ENCODE data around the gene GSN. TPM values are rescaled to one million over a fixed set of nuclear protein-coding genes. Genes with fewer than 3 reads are reported as not detected.

GSN gene
- total RNA-seq, 2 donors from 2014 or later: 390 to 690 TPM

DNA sequence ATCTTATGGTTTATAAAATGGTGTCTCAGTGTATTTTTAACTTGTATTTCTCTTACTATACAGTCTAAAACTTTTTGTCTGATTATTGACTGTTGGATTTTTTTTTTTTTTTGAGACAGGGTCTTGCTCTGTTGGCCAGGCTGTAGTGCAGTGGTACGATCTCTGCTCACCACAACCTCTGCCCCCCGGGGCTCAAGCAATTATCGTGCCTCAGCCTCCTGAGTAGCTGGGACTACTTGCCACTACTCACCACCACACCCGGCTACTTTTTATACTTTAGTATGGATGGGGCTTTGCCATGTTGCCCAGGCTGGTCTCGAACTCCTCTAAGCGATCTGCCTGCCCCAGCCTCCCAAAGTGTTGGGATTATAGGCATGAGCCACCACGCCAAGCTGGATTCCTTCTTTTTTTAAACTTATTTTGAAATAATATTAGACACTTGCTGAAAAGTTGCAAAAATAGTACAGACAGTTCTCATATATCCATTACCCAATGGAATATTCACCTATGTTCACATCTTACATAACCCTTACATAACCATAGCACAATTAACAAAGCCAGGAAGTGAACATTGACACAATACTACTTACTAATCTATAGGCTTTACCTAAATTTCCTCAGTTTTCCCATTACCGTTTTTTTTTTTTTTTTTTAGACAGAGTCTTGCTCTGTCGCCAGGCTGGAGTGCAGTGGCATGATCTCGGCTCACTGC lies 54.9 kb downstream of the GSN start:
- H3K9me3 ChIP-seq: no peaks in the 10 kb centered on the region
- TF ChIP-seq, protein P1, sequence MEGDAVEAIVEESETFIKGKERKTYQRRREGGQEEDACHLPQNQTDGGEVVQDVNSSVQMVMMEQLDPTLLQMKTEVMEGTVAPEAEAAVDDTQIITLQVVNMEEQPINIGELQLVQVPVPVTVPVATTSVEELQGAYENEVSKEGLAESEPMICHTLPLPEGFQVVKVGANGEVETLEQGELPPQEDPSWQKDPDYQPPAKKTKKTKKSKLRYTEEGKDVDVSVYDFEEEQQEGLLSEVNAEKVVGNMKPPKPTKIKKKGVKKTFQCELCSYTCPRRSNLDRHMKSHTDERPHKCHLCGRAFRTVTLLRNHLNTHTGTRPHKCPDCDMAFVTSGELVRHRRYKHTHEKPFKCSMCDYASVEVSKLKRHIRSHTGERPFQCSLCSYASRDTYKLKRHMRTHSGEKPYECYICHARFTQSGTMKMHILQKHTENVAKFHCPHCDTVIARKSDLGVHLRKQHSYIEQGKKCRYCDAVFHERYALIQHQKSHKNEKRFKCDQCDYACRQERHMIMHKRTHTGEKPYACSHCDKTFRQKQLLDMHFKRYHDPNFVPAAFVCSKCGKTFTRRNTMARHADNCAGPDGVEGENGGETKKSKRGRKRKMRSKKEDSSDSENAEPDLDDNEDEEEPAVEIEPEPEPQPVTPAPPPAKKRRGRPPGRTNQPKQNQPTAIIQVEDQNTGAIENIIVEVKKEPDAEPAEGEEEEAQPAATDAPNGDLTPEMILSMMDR (IDR thresholded peaks at IDR 0.05): no peak
- TF ChIP-seq POLR2AphosphoS5 (IDR thresholded peaks at IDR 0.05) (no peak), POLR2A (IDR thresholded peaks at IDR 0.05) (no peak)
- peaks cover 9 to 10% of the 10 kb centered on the region in 2 donors for H3K36me3 ChIP-seq
- peak overlapping the region; percentile 87 to 94 for H3K27ac ChIP-seq
- intact Hi-C loops (cut with DNase I): loop anchor here (5.0 kb wide), 2 partner anchors 36 to 74 kb away; no protein-coding TSS in a partner anchor
- no peak overlapping the region for H3K4me3 ChIP-seq
- H3K4me1 ChIP-seq (replicated peaks): no peaks in the 10 kb centered on the region
- H3K27me3 ChIP-seq (replicated peaks; ENCODE audit: insufficient read depth): no peaks in the 10 kb centered on the region
- no peak for DNase-seq (ENCODE audit: low spot score)
- 88% methylated on average over 10 of the region's 10 CpGs for WGBS

DNA sequence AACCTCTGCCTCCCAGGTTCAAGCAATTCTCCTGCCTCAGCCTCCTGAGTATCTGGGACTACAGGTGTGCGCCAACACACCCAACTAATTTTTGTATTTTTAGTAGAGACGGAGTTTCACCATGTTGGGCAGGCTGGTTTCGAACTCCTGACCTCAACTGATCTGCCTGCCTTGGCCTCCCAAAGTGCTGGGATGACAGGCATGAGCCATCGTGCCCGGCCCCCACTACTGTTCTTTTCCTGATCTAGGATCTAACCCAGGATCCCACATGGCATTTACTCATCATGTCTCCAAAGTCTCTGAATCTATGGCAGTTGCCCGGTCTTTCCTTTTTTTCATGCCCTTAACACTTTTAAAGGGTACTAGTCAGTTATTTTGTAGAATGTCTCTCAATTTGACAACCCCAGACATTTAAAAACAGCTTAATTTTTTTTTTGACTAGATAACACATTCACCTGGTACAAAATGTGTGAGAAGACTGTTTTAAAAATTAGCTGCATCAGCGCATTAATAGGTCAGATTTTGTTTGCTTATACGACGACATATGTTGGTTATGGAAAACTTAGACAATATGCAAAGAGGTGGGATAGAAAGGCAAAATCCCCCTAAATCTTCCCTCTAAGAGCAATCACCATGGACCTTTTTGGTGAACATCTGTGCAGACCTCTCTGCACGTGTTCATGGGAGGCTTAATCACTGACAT lies 55.6 kb downstream of the GSN start:
- no peak overlapping the region for H3K4me3 ChIP-seq
- no peak for DNase-seq (ENCODE audit: low spot score)
- H3K27me3 ChIP-seq (replicated peaks; ENCODE audit: insufficient read depth): no peaks in the 10 kb centered on the region
- intact Hi-C loops (cut with DNase I): loop anchor here (2.0 to 5.0 kb wide), 3 partner anchors 36 to 74 kb away; partner anchors contain the start of gene STOM
- no peaks in the 10 kb centered on the region for H3K9me3 ChIP-seq
- peaks cover 10% of the 10 kb centered on the region in 2 donors for H3K36me3 ChIP-seq
- H3K4me1 ChIP-seq (replicated peaks): no peaks in the 10 kb centered on the region
- TF ChIP-seq, protein P1 (IDR thresholded peaks at IDR 0.05): no peak
- TF ChIP-seq POLR2A (IDR thresholded peaks at IDR 0.05) (no peak), POLR2AphosphoS5 (IDR thresholded peaks at IDR 0.05) (no peak)
- H3K27ac ChIP-seq: peak overlapping the region; percentile 87 to 94
- WGBS: 92% methylated on average over 10 of the region's 10 CpGs

- H3K27me3 ChIP-seq (replicated peaks; ENCODE audit: insufficient read depth): no peaks in the 10 kb centered on the region
- intact Hi-C loops (cut with DNase I): loop anchor here (2.0 to 5.0 kb wide), 3 partner anchors 37 to 73 kb away; partner anchors contain the start of gene STOM
- peak overlapping the region; percentile 87 to 94 for H3K27ac ChIP-seq
- no peak for DNase-seq (ENCODE audit: low spot score)
- TF ChIP-seq POLR2A (IDR thresholded peaks at IDR 0.05): no peak
- TF ChIP-seq, protein P1 (IDR thresholded peaks at IDR 0.05): no peak
- TF ChIP-seq POLR2AphosphoS5 (IDR thresholded peaks at IDR 0.05): no peak
- no peak overlapping the region for H3K4me3 ChIP-seq
- H3K4me1 ChIP-seq (replicated peaks): no peaks in the 10 kb centered on the region
- H3K36me3 ChIP-seq: peaks cover 10 to 17% of the 10 kb centered on the region in 2 donors
- no peaks in the 10 kb centered on the region for H3K9me3 ChIP-seq
- WGBS: 87% methylated on average over 5 of the region's 5 CpGs
Measured at GRCh38 chr9:121324316-121324715, 56.4 kb downstream of the GSN start.

DNA sequence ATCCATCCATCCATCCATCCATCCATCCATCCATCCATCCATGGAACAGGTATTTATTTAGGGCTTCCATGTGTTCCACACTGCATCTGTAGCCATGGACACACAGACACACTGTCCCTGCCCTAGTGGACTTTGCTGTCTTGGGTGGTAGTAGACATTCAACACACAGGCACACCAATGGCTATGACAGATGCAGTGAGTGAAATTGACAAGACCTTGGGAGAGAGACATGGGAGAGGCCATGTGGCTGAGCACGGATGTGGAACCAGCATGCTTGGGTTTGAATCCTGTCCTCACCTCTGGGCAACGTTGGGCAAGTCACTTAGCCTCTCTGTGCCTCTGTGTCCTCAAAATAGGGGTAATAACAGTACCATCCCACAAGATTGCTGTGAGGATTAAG lies 56.8 kb downstream of the GSN start:
- Histone ChIP-seq H3K4me3 (no peak overlapping the region), H3K36me3 (peaks cover 11 to 21% of the 10 kb centered on the region in 2 donors), H3K27me3 (replicated peaks; ENCODE audit: insufficient read depth) (no peaks in the 10 kb centered on the region), H3K27ac (peak overlapping the region; percentile 87 to 94), H3K4me1 (replicated peaks) (no peaks in the 10 kb centered on the region), H3K9me3 (no peaks in the 10 kb centered on the region)
- TF ChIP-seq POLR2AphosphoS5 (IDR thresholded peaks at IDR 0.05) (no peak), POLR2A (IDR thresholded peaks at IDR 0.05) (no peak)
- TF ChIP-seq, protein P1 (IDR thresholded peaks at IDR 0.05): no peak
- intact Hi-C loops (cut with DNase I): loop anchor here (2.0 to 5.0 kb wide), 3 partner anchors 37 to 73 kb away; partner anchors contain the start of gene STOM
- DNase-seq (ENCODE audit: low spot score): no peak
- 78% methylated on average over 2 of the region's 2 CpGs for WGBS
